ENCODE results near the gene RAB8B.
A peak's percentile ranks its signal among the peaks of the same experiment; 100 is the strongest.

DNA sequence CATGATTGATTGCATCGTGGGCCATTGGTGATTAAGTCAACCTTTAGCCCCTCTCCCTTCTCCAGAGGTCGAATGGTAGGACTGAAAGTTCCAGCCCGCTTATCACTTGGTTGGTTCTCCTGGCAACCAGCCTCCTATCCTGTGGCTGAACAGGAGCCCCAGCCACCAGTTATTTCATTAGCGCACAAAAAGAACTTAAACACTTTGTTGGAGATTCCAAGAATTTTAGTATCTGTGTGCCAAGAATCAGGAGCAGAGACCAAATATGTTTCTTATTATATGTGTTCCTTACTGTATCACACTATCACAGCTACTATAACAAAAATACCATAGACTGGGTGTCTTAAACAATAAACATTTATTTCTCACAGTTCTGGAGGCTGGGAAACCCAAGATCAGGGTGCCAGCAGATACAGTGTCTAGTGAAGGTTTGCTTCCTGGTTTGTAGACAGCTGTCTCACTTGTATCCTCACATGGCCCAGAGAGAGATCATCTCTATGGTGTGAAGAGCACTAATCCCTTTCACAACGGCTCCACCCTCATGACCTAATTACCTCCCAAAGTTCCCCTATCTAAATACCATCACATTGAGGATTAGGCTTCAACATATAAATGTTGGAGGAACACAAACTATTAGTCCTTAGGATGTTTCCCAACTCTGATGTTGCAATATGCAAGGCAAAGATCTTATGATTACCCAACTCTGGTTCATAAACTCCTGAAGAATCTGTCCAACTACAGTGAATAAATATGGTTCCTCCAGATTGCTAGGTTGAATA is 57.5 kb downstream of the RAB8B start:
- TF ChIP-seq, protein P1, sequence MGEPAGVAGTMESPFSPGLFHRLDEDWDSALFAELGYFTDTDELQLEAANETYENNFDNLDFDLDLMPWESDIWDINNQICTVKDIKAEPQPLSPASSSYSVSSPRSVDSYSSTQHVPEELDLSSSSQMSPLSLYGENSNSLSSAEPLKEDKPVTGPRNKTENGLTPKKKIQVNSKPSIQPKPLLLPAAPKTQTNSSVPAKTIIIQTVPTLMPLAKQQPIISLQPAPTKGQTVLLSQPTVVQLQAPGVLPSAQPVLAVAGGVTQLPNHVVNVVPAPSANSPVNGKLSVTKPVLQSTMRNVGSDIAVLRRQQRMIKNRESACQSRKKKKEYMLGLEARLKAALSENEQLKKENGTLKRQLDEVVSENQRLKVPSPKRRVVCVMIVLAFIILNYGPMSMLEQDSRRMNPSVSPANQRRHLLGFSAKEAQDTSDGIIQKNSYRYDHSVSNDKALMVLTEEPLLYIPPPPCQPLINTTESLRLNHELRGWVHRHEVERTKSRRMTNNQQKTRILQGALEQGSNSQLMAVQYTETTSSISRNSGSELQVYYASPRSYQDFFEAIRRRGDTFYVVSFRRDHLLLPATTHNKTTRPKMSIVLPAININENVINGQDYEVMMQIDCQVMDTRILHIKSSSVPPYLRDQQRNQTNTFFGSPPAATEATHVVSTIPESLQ (CRISPR knock-in tag; conservative IDR thresholded peaks at IDR 0.05): no peak
- TF ChIP-seq SKI (IDR thresholded peaks at IDR 0.05; ENCODE audit: partially characterized antibody) (no peak), ZNF20 (CRISPR knock-in tag; IDR thresholded peaks at IDR 0.05) (no peak), CEBPB (IDR thresholded peaks at IDR 0.05; ENCODE audit: borderline replicate concordance, low read depth, low read length) (peak; percentile 88)

Measured in HepG2 (cell line).